ENCODE data around the gene ZNF143. TPM values are rescaled to one million over a fixed set of nuclear protein-coding genes. Genes with fewer than 3 reads are reported as not detected.

Gene ZNF143
- total RNA-seq, 4 donors from 2014 or later = 17.8 to 44.2 (median 30.9) TPM

DNA sequence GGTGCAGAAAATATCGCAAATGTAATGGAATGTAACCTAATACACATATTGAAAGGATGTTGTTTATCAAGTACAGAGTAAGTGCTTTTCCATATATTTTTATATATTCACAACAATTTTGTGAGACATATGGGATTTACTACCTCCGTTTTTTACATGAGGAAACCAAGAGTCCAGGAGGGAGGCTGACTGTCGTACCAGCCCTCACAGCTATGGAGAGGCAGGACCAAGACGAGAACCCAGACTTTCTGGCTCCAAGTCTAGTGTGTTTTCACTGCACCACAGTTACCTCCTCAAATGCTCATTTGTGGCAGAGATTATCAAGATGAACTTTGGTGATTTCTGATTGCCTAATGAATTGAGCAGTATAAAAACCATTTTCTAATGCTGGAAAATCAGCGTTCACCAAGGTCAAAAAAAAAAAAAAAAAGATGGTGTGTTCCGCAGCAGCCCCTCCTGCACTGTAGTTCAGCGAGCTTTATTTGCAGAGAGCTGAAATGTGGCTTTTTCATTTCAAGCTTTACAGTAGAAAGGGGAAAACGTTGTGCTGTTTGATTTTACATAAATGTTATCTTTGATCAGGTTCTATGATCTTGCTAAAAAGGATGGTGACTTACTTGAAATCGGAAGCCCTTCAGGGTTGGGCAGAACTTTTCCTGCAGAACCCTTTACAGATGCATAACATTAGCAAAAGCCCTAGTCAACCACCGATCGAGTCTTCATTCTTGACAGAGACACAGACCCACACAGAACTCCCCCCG lies 67.9 kb downstream of the ZNF143 start:
- intact Hi-C loops (cut with DNase I; ENCODE audit: low total_unique reads) = loop anchor here (10.0 kb wide), 1 partner anchor 64 kb away; the partner anchor contains the start of gene ZNF143
- WGBS, 2 donors = 56 to 62% methylated on average over 12 of the region's 12 CpGs
- TF ChIP-seq, protein P1, sequence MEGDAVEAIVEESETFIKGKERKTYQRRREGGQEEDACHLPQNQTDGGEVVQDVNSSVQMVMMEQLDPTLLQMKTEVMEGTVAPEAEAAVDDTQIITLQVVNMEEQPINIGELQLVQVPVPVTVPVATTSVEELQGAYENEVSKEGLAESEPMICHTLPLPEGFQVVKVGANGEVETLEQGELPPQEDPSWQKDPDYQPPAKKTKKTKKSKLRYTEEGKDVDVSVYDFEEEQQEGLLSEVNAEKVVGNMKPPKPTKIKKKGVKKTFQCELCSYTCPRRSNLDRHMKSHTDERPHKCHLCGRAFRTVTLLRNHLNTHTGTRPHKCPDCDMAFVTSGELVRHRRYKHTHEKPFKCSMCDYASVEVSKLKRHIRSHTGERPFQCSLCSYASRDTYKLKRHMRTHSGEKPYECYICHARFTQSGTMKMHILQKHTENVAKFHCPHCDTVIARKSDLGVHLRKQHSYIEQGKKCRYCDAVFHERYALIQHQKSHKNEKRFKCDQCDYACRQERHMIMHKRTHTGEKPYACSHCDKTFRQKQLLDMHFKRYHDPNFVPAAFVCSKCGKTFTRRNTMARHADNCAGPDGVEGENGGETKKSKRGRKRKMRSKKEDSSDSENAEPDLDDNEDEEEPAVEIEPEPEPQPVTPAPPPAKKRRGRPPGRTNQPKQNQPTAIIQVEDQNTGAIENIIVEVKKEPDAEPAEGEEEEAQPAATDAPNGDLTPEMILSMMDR (IDR thresholded peaks at IDR 0.05) = no peak
- TF ChIP-seq POLR2A (IDR thresholded peaks at IDR 0.05) = no peak
- H3K4me3 ChIP-seq (ENCODE audit: low read depth, poor library complexity, severe bottlenecking) = no peak overlapping the region
- no peak for DNase-seq (ENCODE audit: low spot score in 2 of 2)

DNA sequence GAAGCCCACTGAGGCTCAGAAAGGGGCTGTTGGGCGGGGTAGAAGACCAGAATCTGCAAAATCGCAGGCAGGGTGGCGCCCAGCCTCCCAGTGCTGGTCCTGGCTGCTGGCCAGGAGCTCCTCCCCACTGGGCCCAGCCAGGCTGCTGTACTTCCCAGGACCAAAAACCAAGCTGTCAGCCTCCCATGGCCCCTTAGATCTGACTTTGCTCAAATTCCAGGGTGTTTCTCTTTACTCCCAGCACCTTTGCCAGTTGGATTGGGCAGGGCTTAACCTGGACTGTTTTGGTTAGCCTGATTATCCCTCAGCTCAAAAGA lies 68.5 kb downstream of the ZNF143 start:
- no peak for DNase-seq (ENCODE audit: low spot score in 2 of 2)
- intact Hi-C loops (cut with DNase I; ENCODE audit: low total_unique reads) = loop anchor here (10.0 kb wide), 1 partner anchor 64 kb away; the partner anchor contains the start of gene ZNF143
- 25 to 41% methylated on average over 3 of the region's 3 CpGs for WGBS, 2 donors
- no peak overlapping the region for H3K4me3 ChIP-seq (ENCODE audit: low read depth, poor library complexity, severe bottlenecking)
- TF ChIP-seq, protein P1 (IDR thresholded peaks at IDR 0.05) = no peak
- no peak for TF ChIP-seq POLR2A (IDR thresholded peaks at IDR 0.05)

DNA sequence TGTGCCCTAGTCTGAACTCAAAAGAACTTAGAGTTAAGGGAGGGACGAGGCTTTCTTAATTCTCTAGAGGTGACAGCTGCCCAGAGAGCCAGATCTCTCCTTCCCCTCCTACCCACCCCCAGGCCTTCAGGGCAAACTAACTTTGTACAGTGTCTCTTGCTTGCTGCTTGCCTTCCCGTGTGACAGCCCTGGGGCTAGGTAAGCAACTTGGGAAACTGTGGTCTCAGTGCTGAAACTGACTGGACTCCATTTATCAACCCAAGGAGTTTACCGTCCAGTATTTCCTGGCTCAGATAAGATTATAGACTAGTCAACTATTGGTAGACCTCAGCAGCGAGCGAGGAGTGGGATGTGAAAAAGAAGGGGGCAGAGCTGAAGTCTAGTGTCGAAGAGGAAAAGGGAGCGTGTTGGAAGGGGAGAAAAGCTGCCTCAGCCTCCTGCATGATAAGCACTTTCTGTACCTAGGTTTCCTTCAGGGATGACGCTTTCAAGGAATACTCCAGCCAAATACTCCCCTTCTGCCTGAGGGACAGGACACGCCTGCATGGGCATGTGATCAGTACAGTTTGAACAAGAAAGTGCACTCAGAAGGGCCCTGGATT lies 69.3 kb downstream of the ZNF143 start:
- DNase-seq (ENCODE audit: low spot score in 2 of 2) = no peak
- H3K4me3 ChIP-seq (ENCODE audit: low read depth, poor library complexity, severe bottlenecking) = no peak overlapping the region
- WGBS, 2 donors = 45 to 60% methylated on average over 9 of the region's 9 CpGs
- intact Hi-C loops (cut with DNase I; ENCODE audit: low total_unique reads) = no loop called here
- TF ChIP-seq, protein P1 (IDR thresholded peaks at IDR 0.05) = no peak
- no peak for TF ChIP-seq POLR2A (IDR thresholded peaks at IDR 0.05)

GRCh38 chr11:9530901-9531625 lies 70.3 kb downstream of the ZNF143 start:
- 56 to 69% methylated on average over 6 to 8 of the region's 8 CpGs for WGBS, 2 donors
- intact Hi-C loops (cut with DNase I; ENCODE audit: low total_unique reads) = no loop called here
- no peak overlapping the region for H3K4me3 ChIP-seq (ENCODE audit: low read depth, poor library complexity, severe bottlenecking)
- DNase-seq (ENCODE audit: low spot score in 2 of 2) = no peak
- no peak for TF ChIP-seq POLR2A (IDR thresholded peaks at IDR 0.05)
- TF ChIP-seq, protein P1 (IDR thresholded peaks at IDR 0.05) = no peak

- intact Hi-C loops (cut with DNase I; ENCODE audit: low total_unique reads) = no loop called here
- TF ChIP-seq POLR2A (IDR thresholded peaks at IDR 0.05) = no peak
- TF ChIP-seq, protein P1 (IDR thresholded peaks at IDR 0.05) = no peak
- no peak for DNase-seq (ENCODE audit: low spot score in 2 of 2)
- no peak overlapping the region for H3K4me3 ChIP-seq (ENCODE audit: low read depth, poor library complexity, severe bottlenecking)
- WGBS, 2 donors = 67 to 76% methylated on average over 9 of the region's 9 CpGs
Measured at GRCh38 chr11:9533058-9533457, 72.2 kb downstream of the ZNF143 start.

Measured in lower leg skin (tissue), 4 donors.